ENCODE measurements around the gene CANT1.

The CANT1 gene

DNA sequence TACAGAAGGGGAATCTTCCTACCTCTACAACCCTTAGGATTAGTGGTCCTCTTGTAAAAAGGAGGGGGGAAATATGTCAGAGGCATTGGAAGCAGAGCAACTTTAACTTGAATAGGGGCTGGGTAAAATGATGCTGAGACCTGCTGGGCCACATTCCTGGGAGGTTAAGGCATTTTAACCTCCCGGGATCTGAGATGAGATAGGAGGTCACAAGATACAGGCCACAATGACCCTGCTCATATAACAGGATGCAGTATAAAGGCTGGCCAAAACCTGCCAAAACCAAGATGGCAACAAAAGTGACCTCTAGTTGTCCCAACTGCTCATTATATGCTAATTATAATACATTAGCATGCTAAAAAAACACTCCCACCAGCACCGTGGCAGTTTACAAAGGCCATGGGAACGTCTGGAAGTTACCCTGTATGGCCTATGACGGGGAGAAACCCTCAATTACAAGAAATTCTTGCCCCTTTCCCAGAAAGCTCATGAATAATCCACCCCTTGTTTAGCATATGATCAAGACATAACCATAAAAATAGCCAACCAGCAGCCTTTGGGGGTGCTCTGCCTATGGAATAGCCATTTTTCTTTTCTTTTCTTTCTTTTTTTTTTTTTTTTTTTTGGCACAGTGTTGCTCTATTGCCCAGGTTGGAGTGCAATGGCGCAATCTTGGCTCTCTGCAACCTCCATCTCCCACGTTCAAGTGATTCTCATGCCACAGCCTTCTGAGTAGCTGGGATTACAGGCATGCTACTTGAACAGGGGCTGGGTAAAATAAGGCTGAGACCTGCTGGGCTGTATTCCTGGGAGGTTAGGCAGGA, 8.2 kb upstream of the CANT1 start:
- peaks cover 28% of the 10 kb centered on the region for H3K4me1 ChIP-seq
- no peak overlapping the region for H3K9ac ChIP-seq
- no peaks in the 10 kb centered on the region for H3K36me3 ChIP-seq (ENCODE audit: control insufficient read depth, insufficient read depth, low read length)
- peak overlapping the region; percentile 28 for H3K4me3 ChIP-seq (ENCODE audit: low read depth, low read length)
- H3K4me2 ChIP-seq (ENCODE audit: low read length) = peak overlapping the region; percentile 44
- peak overlapping the region; percentile 47 for H2AFZ ChIP-seq
- H3K9me3 ChIP-seq (ENCODE audit: control insufficient read depth, low read length) = no peaks in the 10 kb centered on the region
- no peaks in the 10 kb centered on the region for H3K27me3 ChIP-seq (ENCODE audit: control insufficient read depth, insufficient read depth, low read length)
- TF ChIP-seq, protein P1, sequence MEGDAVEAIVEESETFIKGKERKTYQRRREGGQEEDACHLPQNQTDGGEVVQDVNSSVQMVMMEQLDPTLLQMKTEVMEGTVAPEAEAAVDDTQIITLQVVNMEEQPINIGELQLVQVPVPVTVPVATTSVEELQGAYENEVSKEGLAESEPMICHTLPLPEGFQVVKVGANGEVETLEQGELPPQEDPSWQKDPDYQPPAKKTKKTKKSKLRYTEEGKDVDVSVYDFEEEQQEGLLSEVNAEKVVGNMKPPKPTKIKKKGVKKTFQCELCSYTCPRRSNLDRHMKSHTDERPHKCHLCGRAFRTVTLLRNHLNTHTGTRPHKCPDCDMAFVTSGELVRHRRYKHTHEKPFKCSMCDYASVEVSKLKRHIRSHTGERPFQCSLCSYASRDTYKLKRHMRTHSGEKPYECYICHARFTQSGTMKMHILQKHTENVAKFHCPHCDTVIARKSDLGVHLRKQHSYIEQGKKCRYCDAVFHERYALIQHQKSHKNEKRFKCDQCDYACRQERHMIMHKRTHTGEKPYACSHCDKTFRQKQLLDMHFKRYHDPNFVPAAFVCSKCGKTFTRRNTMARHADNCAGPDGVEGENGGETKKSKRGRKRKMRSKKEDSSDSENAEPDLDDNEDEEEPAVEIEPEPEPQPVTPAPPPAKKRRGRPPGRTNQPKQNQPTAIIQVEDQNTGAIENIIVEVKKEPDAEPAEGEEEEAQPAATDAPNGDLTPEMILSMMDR (IDR thresholded peaks at IDR 0.05) = no peak
- H3K79me2 ChIP-seq = no peaks in the 10 kb centered on the region
- H3K27ac ChIP-seq = peak overlapping the region; percentile 88

DNA sequence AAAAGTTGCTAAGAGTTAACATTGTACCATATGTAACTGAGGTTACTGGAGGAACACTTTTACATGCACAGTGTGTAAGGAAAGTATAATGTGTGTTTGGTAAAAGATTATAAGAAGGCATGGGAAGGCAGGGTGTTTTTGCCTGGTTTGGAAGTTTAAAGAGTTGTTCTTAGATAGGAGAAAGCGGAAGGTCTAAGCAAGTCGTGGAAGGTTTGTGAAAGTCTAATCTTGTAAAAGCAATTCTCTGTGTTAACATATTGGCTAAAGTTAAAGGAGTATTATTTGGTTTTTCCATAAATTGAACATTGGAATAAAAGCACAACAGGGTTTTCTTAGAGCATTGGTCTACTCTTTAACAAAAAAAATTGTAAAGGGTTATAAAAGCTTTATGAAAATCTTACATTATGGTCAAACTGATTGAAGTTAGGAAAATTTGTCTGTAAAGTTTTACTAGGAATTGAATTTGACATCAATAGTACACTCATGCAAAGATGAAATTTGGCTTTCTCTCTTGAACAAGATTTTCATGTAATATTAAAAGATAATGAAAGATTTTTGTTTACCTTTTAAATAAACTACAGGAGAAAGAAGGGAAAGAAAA, 4.7 kb upstream of the CANT1 start:
- Histone ChIP-seq H3K27ac (no peak overlapping the region), H3K4me1 (peaks cover 20% of the 10 kb centered on the region), H3K4me2 (ENCODE audit: low read length) (no peak overlapping the region), H3K36me3 (ENCODE audit: control insufficient read depth, insufficient read depth, low read length) (no peaks in the 10 kb centered on the region), H3K4me3 (ENCODE audit: low read depth, low read length) (no peak overlapping the region), H3K27me3 (ENCODE audit: control insufficient read depth, insufficient read depth, low read length) (no peaks in the 10 kb centered on the region), H3K79me2 (peaks cover 8% of the 10 kb centered on the region), H3K9ac (no peak overlapping the region), H3K9me3 (ENCODE audit: control insufficient read depth, low read length) (no peaks in the 10 kb centered on the region), H2AFZ (no peak overlapping the region)
- TF ChIP-seq, protein P1 (IDR thresholded peaks at IDR 0.05) = no peak

DNA sequence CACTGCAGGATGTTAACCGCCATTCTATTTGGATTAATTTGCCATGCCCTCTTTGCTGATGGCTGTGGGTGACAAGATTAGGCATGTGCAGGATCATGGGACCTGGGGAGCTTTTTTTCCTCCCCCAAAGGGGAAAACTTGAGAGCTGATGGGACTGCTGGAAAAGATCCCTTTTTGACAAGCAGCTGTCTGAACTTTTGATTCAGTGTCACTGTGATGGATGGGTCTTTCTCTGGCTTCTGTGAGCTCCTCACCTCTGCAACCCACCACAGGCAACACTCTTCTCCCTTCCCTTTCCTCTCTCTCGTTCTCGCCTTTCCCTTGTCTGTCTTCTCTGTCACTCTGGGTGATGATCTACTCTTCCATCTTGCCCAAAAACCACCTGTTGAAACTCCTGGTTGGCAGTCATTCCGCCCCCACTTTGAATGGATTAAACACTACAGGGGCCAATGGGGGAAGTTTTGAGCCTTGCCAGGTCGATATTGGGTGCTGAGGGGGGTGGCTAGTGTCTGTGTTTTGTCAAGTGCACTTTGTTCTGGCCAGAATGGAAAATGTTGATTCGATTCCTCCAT, 3.1 kb upstream of the CANT1 start:
- TF ChIP-seq, protein P1 (IDR thresholded peaks at IDR 0.05) = no peak
- Histone ChIP-seq H3K4me3 (ENCODE audit: low read depth, low read length) (no peak overlapping the region), H3K4me2 (ENCODE audit: low read length) (no peak overlapping the region), H3K27ac (no peak overlapping the region), H3K4me1 (peaks cover 30% of the 10 kb centered on the region), H3K9ac (no peak overlapping the region), H2AFZ (no peak overlapping the region), H3K79me2 (peaks cover 24% of the 10 kb centered on the region), H3K36me3 (ENCODE audit: control insufficient read depth, insufficient read depth, low read length) (no peaks in the 10 kb centered on the region), H3K27me3 (ENCODE audit: control insufficient read depth, insufficient read depth, low read length) (no peaks in the 10 kb centered on the region), H3K9me3 (ENCODE audit: control insufficient read depth, low read length) (no peaks in the 10 kb centered on the region)

DNA sequence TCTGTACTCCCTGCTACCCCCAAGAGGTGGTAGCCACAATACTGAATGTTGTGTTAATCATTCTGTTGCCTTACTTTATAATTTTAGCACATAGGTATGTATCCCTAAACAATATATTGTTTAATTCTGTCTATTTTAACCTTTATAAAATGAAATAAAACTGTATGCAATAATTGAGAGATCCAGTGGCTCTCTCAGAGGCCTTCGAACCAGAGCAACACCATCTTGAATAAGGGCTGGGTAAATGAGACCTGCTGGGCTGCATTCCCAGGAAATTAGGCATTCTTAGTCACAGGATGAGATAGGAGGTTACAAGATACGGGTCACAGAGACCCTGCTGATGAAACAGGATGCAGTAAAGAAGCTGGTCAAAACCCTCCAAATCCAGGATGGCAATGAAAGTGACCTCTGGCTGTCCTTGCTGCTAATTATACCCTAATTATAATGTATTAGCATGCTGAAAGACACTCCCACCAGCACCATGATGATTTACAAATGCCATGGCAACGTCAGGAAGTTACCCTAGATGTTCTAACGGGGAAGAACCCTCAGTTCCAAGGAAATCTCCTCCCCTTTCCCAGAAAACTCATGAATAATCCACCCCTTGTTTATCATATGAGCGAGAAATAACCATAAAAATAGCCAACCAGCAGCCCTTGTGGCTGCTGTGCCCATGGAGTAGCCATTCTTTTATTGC, 2.0 kb upstream of the CANT1 start:
- Histone ChIP-seq H3K4me1 (peaks cover 20% of the 10 kb centered on the region), H3K36me3 (ENCODE audit: control insufficient read depth, insufficient read depth, low read length) (no peaks in the 10 kb centered on the region), H3K9ac (no peak overlapping the region), H2AFZ (no peak overlapping the region), H3K79me2 (peaks cover 33% of the 10 kb centered on the region), H3K27ac (no peak overlapping the region), H3K27me3 (ENCODE audit: control insufficient read depth, insufficient read depth, low read length) (no peaks in the 10 kb centered on the region), H3K4me3 (ENCODE audit: low read depth, low read length) (no peak overlapping the region), H3K9me3 (ENCODE audit: control insufficient read depth, low read length) (no peaks in the 10 kb centered on the region), H3K4me2 (ENCODE audit: low read length) (no peak overlapping the region)
- TF ChIP-seq, protein P1 (IDR thresholded peaks at IDR 0.05) = no peak

All from parathyroid adenoma (tissue), 2 donors.